ENCODE measurements around the gene CEBPB. TPM values are rescaled to one million over a fixed set of nuclear protein-coding genes. Genes with fewer than 3 reads are reported as not detected.

Gene CEBPB
- total RNA-seq, 6 experiments from 2014 or later: 130 to 182 (median 152) TPM

- no peaks in the 10 kb centered on the region for H3K27me3 ChIP-seq
- TF ChIP-seq POLR2A (IDR thresholded peaks at IDR 0.05): no peak
- no peak for TF ChIP-seq CTCF (IDR thresholded peaks at IDR 0.05)
- H3K36me3 ChIP-seq: no peaks in the 10 kb centered on the region
- ATAC-seq (no peak), DNase-seq (no peak)
- H3K4me3 ChIP-seq: no peak overlapping the region
- intact Hi-C loops (cut with DNase I): no loop called here
- WGBS (ENCODE audit: insufficient coverage, low coverage, low lambda C conversion rate, missing lambda C conversion rate): 81% methylated on average over 3 of the region's 3 CpGs
- no peaks in the 10 kb centered on the region for H3K9me3 ChIP-seq
- H3K27ac ChIP-seq: no peak overlapping the region
- H3K4me1 ChIP-seq: no peaks in the 10 kb centered on the region
Measured at GRCh38 chr20:50227506-50227905, 36.9 kb downstream of the CEBPB start.

- 85% methylated on average over 7 of the region's 10 CpGs for WGBS (ENCODE audit: insufficient coverage, low coverage, low lambda C conversion rate, missing lambda C conversion rate)
- H3K9me3 ChIP-seq: no peaks in the 10 kb centered on the region
- no peaks in the 10 kb centered on the region for H3K27me3 ChIP-seq
- intact Hi-C loops (cut with DNase I): no loop called here
- DNase-seq: no peak
- ATAC-seq: no peak
- H3K36me3 ChIP-seq: no peaks in the 10 kb centered on the region
- H3K27ac ChIP-seq: no peak overlapping the region
- TF ChIP-seq CTCF (IDR thresholded peaks at IDR 0.05): no peak
- no peak for TF ChIP-seq POLR2A (IDR thresholded peaks at IDR 0.05)
- H3K4me3 ChIP-seq: no peak overlapping the region
- H3K4me1 ChIP-seq: no peaks in the 10 kb centered on the region
Measured at GRCh38 chr20:50229156-50229607, 38.6 kb downstream of the CEBPB start.

GRCh38 chr20:50230184-50230583, 39.6 kb downstream of the CEBPB start:
- TF ChIP-seq CTCF (IDR thresholded peaks at IDR 0.05) (no peak), POLR2A (IDR thresholded peaks at IDR 0.05) (no peak)
- no peaks in the 10 kb centered on the region for H3K27me3 ChIP-seq
- 91% methylated on average over 7 of the region's 7 CpGs for WGBS (ENCODE audit: insufficient coverage, low coverage, low lambda C conversion rate, missing lambda C conversion rate)
- DNase-seq (no peak), ATAC-seq (no peak)
- H3K9me3 ChIP-seq: no peaks in the 10 kb centered on the region
- no peak overlapping the region for H3K4me3 ChIP-seq
- intact Hi-C loops (cut with DNase I): no loop called here
- no peaks in the 10 kb centered on the region for H3K4me1 ChIP-seq
- no peaks in the 10 kb centered on the region for H3K36me3 ChIP-seq
- no peak overlapping the region for H3K27ac ChIP-seq

GRCh38 chr20:50230871-50231560, 40.4 kb downstream of the CEBPB start:
- no peaks in the 10 kb centered on the region for H3K36me3 ChIP-seq
- no peak overlapping the region for H3K27ac ChIP-seq
- DNase-seq (no peak), ATAC-seq (no peak)
- no peaks in the 10 kb centered on the region for H3K4me1 ChIP-seq
- intact Hi-C loops (cut with DNase I): no loop called here
- 87% methylated on average over 8 of the region's 9 CpGs for WGBS (ENCODE audit: insufficient coverage, low coverage, low lambda C conversion rate, missing lambda C conversion rate)
- no peak overlapping the region for H3K4me3 ChIP-seq
- no peak for TF ChIP-seq CTCF (IDR thresholded peaks at IDR 0.05)
- no peak for TF ChIP-seq POLR2A (IDR thresholded peaks at IDR 0.05)
- H3K9me3 ChIP-seq: no peaks in the 10 kb centered on the region
- no peaks in the 10 kb centered on the region for H3K27me3 ChIP-seq
